AG10803 (cell line): ENCODE measurements around the gene FBXW8.

Source experiments
- DNase-seq: peaks from one replicate; pipeline ENCODE4 v3.0.0; 2010; ENCODE audit warnings: low read depth
- H3K4me3 ChIP-seq: 2 replicates; pipeline ENCODE4 v1.5.1; 2011; ENCODE audit warnings: mild to moderate bottlenecking, low read length, control low read depth
- TF ChIP-seq, protein P1 (sequence below): conservative IDR thresholded peaks from 2 replicates; pipeline ENCODE4 v1.5.1; 2011; ENCODE audit warnings: mild to moderate bottlenecking, low read length, control low read depth, inconsistent platforms

Gene FBXW8

DNA sequence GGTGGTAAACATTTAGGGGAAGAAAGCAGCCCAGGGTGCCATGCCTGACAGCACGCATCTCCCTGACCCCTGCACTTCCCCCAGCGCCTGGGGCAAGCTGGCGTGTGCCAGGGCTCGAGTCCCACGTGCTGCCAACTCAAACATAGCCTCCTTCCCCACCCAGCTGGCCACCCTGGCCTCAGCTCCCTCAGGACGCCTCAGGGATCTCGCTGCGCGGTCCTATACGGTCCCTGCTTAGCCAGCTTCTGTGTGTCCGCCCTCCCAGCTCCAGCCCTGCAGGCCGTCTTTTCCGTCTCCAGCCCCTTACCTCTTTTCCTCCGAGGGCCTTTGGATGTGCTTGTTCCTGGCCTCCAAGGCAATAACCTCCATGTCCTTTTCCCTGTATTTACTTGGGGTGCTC lies 117.5 kb downstream of the FBXW8 start:
- TF ChIP-seq, protein P1, sequence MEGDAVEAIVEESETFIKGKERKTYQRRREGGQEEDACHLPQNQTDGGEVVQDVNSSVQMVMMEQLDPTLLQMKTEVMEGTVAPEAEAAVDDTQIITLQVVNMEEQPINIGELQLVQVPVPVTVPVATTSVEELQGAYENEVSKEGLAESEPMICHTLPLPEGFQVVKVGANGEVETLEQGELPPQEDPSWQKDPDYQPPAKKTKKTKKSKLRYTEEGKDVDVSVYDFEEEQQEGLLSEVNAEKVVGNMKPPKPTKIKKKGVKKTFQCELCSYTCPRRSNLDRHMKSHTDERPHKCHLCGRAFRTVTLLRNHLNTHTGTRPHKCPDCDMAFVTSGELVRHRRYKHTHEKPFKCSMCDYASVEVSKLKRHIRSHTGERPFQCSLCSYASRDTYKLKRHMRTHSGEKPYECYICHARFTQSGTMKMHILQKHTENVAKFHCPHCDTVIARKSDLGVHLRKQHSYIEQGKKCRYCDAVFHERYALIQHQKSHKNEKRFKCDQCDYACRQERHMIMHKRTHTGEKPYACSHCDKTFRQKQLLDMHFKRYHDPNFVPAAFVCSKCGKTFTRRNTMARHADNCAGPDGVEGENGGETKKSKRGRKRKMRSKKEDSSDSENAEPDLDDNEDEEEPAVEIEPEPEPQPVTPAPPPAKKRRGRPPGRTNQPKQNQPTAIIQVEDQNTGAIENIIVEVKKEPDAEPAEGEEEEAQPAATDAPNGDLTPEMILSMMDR, result no peak
- DNase-seq, result no peak
- no peak overlapping the region for H3K4me3 ChIP-seq

DNA sequence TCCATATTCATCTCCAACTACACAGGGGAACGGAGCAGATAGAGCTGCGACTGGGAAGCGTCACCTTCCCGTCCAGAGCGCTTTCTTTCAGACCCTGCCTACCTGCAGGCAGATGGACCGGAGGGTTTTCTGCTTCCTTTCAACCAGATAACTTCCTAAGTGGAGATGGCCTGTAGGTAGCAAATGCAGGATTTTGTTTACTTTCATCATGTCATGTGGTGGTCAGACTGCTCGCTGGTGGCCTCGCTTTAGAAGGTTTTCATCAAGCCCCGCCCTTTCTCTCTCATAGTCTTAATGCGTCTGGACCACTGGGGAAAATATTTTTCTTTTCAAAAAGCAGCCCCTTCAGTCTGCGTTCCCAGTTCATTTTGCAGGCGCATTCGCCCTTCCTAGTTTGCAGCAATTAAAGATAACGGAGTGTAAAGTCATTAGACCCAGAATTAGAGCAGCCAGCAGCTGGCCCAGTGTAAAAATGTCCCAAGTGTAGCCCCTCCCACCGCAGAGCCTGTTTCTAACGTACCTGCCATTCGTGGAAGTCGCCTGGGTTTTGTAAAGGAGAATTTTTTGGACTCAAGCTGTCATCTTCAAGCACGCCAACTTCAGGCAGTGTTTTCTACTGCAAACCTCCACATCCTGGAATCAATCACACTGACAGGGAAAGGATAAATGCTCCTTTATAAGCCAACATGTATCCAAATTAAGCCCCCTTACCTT lies 119.6 kb downstream of the FBXW8 start:
- no peak for DNase-seq
- H3K4me3 ChIP-seq, result no peak overlapping the region
- TF ChIP-seq, protein P1, result no peak

DNA sequence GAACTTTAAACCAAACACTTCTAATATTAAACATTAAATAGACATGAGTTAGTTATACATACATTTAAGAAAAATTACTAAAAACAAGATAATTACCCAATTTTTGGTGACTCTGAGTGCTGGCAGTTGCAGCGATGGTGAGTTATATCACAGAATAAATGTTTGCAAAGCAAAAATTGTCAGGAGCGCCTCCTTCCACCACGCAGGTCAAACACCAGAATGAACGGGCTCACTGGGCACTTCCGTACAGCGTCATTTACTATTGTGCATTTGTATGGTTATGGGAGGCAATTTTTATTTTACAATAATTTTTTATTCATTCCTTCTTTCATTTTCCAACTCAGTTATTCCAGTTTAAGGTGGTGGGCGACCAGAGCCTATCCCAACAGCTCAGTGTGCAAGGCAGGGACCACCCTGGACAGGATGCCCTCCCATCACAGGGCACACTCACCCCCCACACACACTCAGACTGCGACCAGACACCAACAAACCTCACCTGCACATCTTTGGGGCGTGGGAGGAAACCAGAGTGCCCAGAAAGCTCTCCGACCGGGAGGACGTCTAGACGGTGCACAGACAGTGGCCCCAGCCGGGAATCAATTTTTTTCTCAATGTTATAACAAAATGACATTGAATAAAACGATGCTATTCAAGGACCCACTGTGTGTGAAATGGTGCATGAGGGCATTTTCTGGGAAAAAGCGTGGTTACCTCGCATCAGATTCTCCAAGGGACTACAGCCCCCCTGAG lies 121.3 kb downstream of the FBXW8 start:
- no peak overlapping the region for H3K4me3 ChIP-seq
- no peak for DNase-seq
- TF ChIP-seq, protein P1, result no peak

DNA sequence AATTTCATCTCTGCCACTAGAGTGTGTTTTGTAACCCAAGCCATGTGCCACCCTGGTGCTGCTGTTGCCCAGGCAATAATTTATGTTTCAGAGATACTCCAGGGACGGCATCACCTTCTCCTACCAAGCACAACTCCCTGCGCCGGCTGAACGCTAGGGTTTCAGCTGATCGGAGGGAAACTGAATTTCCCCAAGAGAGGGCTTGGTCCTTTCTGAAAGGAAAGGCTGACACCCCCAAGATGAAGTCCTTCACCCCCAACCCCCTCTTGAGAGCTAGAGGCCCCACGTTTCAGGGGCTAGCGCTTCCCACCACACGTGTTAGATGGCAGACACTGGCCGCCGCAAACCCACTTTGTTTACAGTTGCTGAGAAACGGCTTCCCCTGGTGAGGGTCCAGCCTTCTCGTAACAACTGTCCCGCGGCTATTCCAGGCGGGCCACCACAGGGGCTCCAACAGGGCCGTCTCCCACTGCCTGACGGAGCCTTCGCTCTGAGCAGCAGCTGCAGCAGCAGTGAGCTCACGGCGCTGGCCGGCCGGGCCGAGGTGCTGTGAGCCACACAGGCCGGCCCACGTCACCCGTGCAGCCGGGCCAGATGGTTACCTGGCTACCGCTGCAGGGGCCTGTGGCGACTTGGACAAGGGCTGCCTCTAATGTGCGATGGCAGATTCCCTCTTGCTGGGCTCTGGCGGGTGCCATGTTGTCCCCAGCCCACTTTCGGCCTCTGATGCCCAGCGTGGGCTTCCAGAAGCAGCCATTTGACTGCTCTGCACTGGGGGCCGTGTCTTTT lies 122.0 kb downstream of the FBXW8 start:
- no peak overlapping the region for H3K4me3 ChIP-seq
- DNase-seq, result peak; percentile 12
- TF ChIP-seq, protein P1, result no peak

DNA sequence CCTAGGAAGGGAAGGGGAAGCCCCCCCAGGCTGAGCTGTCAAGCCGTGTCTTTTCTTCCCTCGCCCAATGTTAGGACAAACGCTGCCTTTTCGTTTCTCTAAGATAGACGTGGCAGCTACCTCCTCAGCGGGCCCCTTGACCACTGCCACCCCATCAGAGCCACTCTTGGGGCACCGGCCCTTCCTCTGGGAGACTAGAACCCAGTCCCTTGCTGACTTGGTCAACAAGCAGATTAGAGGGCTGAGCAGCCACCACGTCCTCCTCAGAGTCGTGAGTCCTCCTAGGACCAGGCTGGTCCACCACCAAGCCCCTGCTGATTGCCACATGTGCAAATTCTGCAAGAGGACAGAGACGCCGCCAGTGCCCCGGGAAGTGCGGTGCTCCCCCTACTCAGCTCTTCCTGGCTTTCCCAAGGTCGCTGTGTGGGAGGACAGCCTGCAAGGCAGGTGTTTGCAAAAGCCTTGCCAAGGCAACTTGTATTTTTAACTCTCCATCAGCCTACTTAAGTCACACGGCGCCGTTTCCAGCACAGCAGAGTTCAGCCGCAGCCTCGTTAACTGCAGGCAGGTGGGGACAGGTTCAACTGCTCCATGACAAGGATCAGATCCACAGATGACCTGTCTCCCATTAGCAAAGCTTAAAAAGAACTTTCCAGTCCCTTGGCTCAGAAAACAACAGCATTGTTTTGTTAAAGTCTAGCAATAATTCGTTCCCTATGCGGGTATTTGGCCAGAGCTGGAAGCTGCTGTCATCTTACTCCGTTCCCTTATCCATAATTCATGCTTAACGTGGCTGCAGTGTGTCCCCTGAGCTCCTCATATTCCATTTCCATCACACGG lies 122.9 kb downstream of the FBXW8 start:
- DNase-seq, result no peak
- TF ChIP-seq, protein P1, result no peak
- no peak overlapping the region for H3K4me3 ChIP-seq

DNA sequence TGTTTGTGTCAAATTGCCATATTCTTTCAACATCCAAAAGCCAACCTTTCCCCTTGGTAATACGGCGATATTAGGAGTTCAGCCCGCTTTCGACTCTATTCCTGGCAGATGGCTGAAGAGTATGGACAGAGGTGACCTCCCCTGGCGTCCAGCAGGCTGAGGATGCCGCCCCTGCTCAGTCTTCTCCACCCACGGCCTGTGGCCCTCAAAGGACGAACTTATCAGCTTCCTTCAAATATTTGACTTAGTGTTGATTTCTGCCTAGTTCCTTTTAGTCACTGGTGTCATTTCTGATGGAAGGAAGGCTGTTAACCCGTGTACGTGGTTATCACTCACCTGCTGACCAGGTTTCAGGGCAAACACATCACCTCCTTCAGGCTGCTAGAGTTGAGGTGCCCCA lies 123.5 kb downstream of the FBXW8 start:
- DNase-seq, result no peak
- TF ChIP-seq, protein P1, result no peak
- H3K4me3 ChIP-seq, result no peak overlapping the region
